ENCODE measurements around the gene NR2F6. TPM values are rescaled to one million over a fixed set of nuclear protein-coding genes. Genes with fewer than 3 reads are reported as not detected.

NR2F6 gene
- total and polyA plus RNA-seq, 2 donors (not counting 1 experiment from before 2014, with no cell fraction given): 2.0 to 4.9 TPM

- no peaks in the 10 kb centered on the region for H4K20me1 ChIP-seq (ENCODE audit: control insufficient read depth, insufficient read depth, low read length, poor library complexity, severe bottlenecking)
- ChIA-PET CTCF (no interaction called here), POLR2A (interaction anchor here (0.8 kb wide), 1 partner anchor 859 kb away, joined by 13 read pairs; no protein-coding TSS in a partner anchor)
Measured at GRCh38 chr19:17232258-17232657, 13.5 kb downstream of the NR2F6 start.

GRCh38 chr19:17229890-17230289 is 15.8 kb downstream of the NR2F6 start:
- no peak overlapping the region for H3K9ac ChIP-seq (ENCODE audit: low read length)
- H3K27me3 ChIP-seq (replicated peaks in 1 of 4; ENCODE audit: control extremely low read depth in 1 of 4, control insufficient read depth in 3 of 4, insufficient read depth in 4 of 4, low read length in 3 of 4): no peaks in the 10 kb centered on the region
- peaks cover 0 to 6% (median 0%) of the 10 kb centered on the region in 3 donors for H3K9me3 ChIP-seq (ENCODE audit: control extremely low read depth in 1 of 3, control insufficient read depth in 2 of 3, insufficient read depth in 1 of 3, low read length in 2 of 3)
- ChIA-PET CTCF (interaction anchor here (0.7 kb wide), 1 partner anchor 338 kb away, joined by 3 read pairs; no protein-coding TSS in a partner anchor), POLR2A (no interaction called here)
- no peaks in the 10 kb centered on the region for H3K9me3 Mint-ChIP-seq (ENCODE audit: insufficient read depth)
- no peak overlapping the region for H3K27ac ChIP-seq (ENCODE audit: low read length in 2 of 2)
- H3K4me3 Mint-ChIP-seq: no peak overlapping the region
- no peak overlapping the region for H3K27ac Mint-ChIP-seq
- intact Hi-C loops (cut with micrococcal nuclease): loop anchor here (5.0 kb wide), 2 partner anchors 93 to 1292 kb away; partner anchors contain the start of gene ELL
- no peak overlapping the region for H3K4me2 ChIP-seq (replicated peaks; ENCODE audit: low read depth, low read length, poor library complexity, severe bottlenecking)
- no peak for DNase-seq
- no peak overlapping the region for H3K4me3 ChIP-seq (ENCODE audit: control extremely low read depth in 1 of 5, extremely low read depth in 1 of 5, insufficient read depth in 1 of 5, low read depth in 2 of 5, low read length in 4 of 5)
- H4K20me1 ChIP-seq (ENCODE audit: control insufficient read depth, insufficient read depth, low read length, poor library complexity, severe bottlenecking): no peaks in the 10 kb centered on the region
- TF ChIP-seq EZH2 (IDR thresholded peaks at IDR 0.05; ENCODE audit: borderline replicate concordance, insufficient read depth, low read depth, low read length, poor library complexity, severe bottlenecking) (no peak), CTCF (IDR thresholded peaks at IDR 0.05) (no peak)
- 96% methylated on average over 3 of the region's 3 CpGs for WGBS (ENCODE audit: insufficient coverage)
- H3K36me3 ChIP-seq (replicated peaks in 1 of 2; ENCODE audit: control extremely low read depth in 1 of 2, control insufficient read depth in 1 of 2, extremely low read depth in 1 of 2, insufficient read depth in 2 of 2, low read length in 1 of 2): peaks cover 2 to 14% of the 10 kb centered on the region in 2 experiments
- peaks cover 17% of the 10 kb centered on the region for H3K4me1 Mint-ChIP-seq
- no peak for ATAC-seq (ENCODE audit: low read depth)
- H3K27me3 Mint-ChIP-seq: no peaks in the 10 kb centered on the region
- H3K4me1 ChIP-seq (ENCODE audit: control insufficient read depth in 2 of 2, insufficient read depth in 2 of 2, low read length in 2 of 2): peaks cover 9 to 26% of the 10 kb centered on the region in 2 donors
- no peak overlapping the region for H2AFZ ChIP-seq (ENCODE audit: insufficient read depth, low read depth, low read length, poor library complexity, severe bottlenecking)
- H3K79me2 ChIP-seq (ENCODE audit: control insufficient read depth, insufficient read depth, low read length): peaks cover 7% of the 10 kb centered on the region

More at GRCh38 chr19:17232258-17232657, 13.5 kb downstream of the NR2F6 start:
- Histone ChIP-seq H3K9ac (ENCODE audit: low read length) (no peak overlapping the region), H3K9me3 (ENCODE audit: control extremely low read depth in 1 of 3, control insufficient read depth in 2 of 3, insufficient read depth in 1 of 3, low read length in 2 of 3) (peaks cover 0 to 3% (median 0%) of the 10 kb centered on the region in 3 donors), H3K4me2 (replicated peaks; ENCODE audit: low read depth, low read length, poor library complexity, severe bottlenecking) (no peak overlapping the region), H3K4me1 (ENCODE audit: control insufficient read depth in 2 of 2, insufficient read depth in 2 of 2, low read length in 2 of 2) (peaks cover 8 to 16% of the 10 kb centered on the region in 2 donors), H3K36me3 (replicated peaks in 1 of 2; ENCODE audit: control extremely low read depth in 1 of 2, control insufficient read depth in 1 of 2, extremely low read depth in 1 of 2, insufficient read depth in 2 of 2, low read length in 1 of 2) (peaks cover 2 to 14% of the 10 kb centered on the region in 2 experiments), H3K79me2 (ENCODE audit: control insufficient read depth, insufficient read depth, low read length) (peaks cover 7% of the 10 kb centered on the region), H3K4me3 (ENCODE audit: control extremely low read depth in 1 of 5, extremely low read depth in 1 of 5, insufficient read depth in 1 of 5, low read depth in 2 of 5, low read length in 4 of 5) (no peak overlapping the region), H3K27ac (ENCODE audit: low read length in 2 of 2) (no peak overlapping the region), H2AFZ (ENCODE audit: insufficient read depth, low read depth, low read length, poor library complexity, severe bottlenecking) (no peak overlapping the region), H3K27me3 (replicated peaks in 1 of 4; ENCODE audit: control extremely low read depth in 1 of 4, control insufficient read depth in 3 of 4, insufficient read depth in 4 of 4, low read length in 3 of 4) (no peaks in the 10 kb centered on the region)
- WGBS (ENCODE audit: insufficient coverage): 98% methylated on average over 25 of the region's 25 CpGs
- peak; percentile 12 for DNase-seq
- Mint-ChIP-seq H3K4me1 (peaks cover 12% of the 10 kb centered on the region), H3K27ac (no peak overlapping the region), H3K9me3 (ENCODE audit: insufficient read depth) (no peaks in the 10 kb centered on the region), H3K4me3 (no peak overlapping the region), H3K27me3 (no peaks in the 10 kb centered on the region)
- ATAC-seq (ENCODE audit: low read depth): no peak
- no peak for TF ChIP-seq EZH2 (IDR thresholded peaks at IDR 0.05; ENCODE audit: borderline replicate concordance, insufficient read depth, low read depth, low read length, poor library complexity, severe bottlenecking)
- no peak for TF ChIP-seq CTCF (IDR thresholded peaks at IDR 0.05)
- intact Hi-C loops (cut with micrococcal nuclease): no loop called here

All from B cell (primary cell).